SK-N-SH (cell line): ENCODE results near the gene PRKG1. TPM values are rescaled to one million over a fixed set of nuclear protein-coding genes. Genes with fewer than 3 reads are reported as not detected.

Experiments used
- CTCF ChIA-PET: fragments of 300-600, 350-600 bp; formaldehyde crosslinking; extraction: SDS; loops from one replicate; lab custom pipeline; 2021; lab: Yijun Ruan, JAX
- POLR2A ChIA-PET: fragments of 350-600 bp; sonication (Branson Sonifier 250); formaldehyde crosslinking; extraction: SDS; loops from one replicate; lab custom pipeline; 2020; ENCODE audit warnings: antibody characterized with exemption, inconsistent platforms; lab: Yijun Ruan, JAX
- DNase-seq: peaks from one replicate; pipeline ENCODE4 v3.0.0; 2012
- H2AFZ ChIP-seq: fragments of 200-600 bp; sonication (generic); 2 replicates; pipeline ENCODE4 v1.8.1; 2016; ENCODE audit warnings: antibody characterized with exemption, mild to moderate bottlenecking, low read depth
- H3F3A ChIP-seq: fragments of 200-600 bp; sonication (generic); replicated peaks from 2 replicates; pipeline ENCODE3; 2016; ENCODE audit warnings: antibody characterized with exemption, mild to moderate bottlenecking; ENCODE audit not compliant: insufficient read depth
- H3K27ac ChIP-seq, 2 experiments: fragments of 200-500 bp in 1 of 2; fragments of 200-600 bp in 1 of 2; sonication (Bioruptor generic) in 1 of 2; sonication (generic), shearing (Covaris generic) in 1 of 2; 2 replicates each; pipeline versions ENCODE4 v1.5.1 to v1.6.1; 2014 to 2016; ENCODE audit warnings: low read depth in 2 of 2, inconsistent platforms in 1 of 2, low read length in 1 of 2, mild to moderate bottlenecking in 1 of 2, mixed read lengths in 1 of 2
- H3K27me3 ChIP-seq: fragments of 200-600 bp; sonication (generic), shearing (Covaris generic); 2 replicates; pipeline ENCODE4 v1.6.1; 2016; ENCODE audit warnings: mixed run types; ENCODE audit not compliant: insufficient read depth
- H3K36me3 ChIP-seq, 2 experiments: fragments of 200-500 bp in 1 of 2; fragments of 200-600 bp in 1 of 2; sonication (Bioruptor generic) in 1 of 2; sonication (generic) in 1 of 2; replicated peaks in 1 of 2; 2 replicates each; pipeline versions ENCODE3 to v1.5.1; 2014 to 2016; ENCODE audit warnings: low read length in 1 of 2, mild to moderate bottlenecking in 1 of 2; ENCODE audit not compliant: insufficient read depth in 2 of 2, control insufficient read depth in 1 of 2
- H3K4me1 ChIP-seq, 2 experiments: fragments of 200-500 bp in 1 of 2; fragments of 200-600 bp in 1 of 2; sonication (Bioruptor generic) in 1 of 2; sonication (generic), shearing (Covaris generic) in 1 of 2; 2 replicates each; pipeline versions ENCODE4 v1.5.1 to v1.6.1; 2014 to 2016; ENCODE audit warnings: low read depth in 1 of 2, low read length in 1 of 2, mixed run types in 1 of 2; ENCODE audit not compliant: insufficient read depth in 2 of 2, control insufficient read depth in 1 of 2
- H3K4me2 ChIP-seq: fragments of 200-600 bp; sonication (generic), shearing (Covaris generic); 2 replicates; pipeline ENCODE4 v1.6.1; 2017; ENCODE audit warnings: mixed run types
- H3K4me3 ChIP-seq, 2 experiments: fragments of 200-500 bp in 1 of 2; fragments of 200-600 bp in 1 of 2; sonication (Bioruptor generic) in 1 of 2; sonication (generic), shearing (Covaris generic) in 1 of 2; 2 replicates each; pipeline versions ENCODE4 v1.5.1 to v1.8.1; 2014 to 2016; ENCODE audit warnings: low read depth in 2 of 2, inconsistent platforms in 1 of 2, low read length in 1 of 2, mild to moderate bottlenecking in 1 of 2, mixed read lengths in 1 of 2, moderate library complexity in 1 of 2
- H3K79me2 ChIP-seq: fragments of 200-600 bp; sonication (generic); 2 replicates; pipeline ENCODE4 v1.8.1; 2017; ENCODE audit warnings: mild to moderate bottlenecking; ENCODE audit not compliant: insufficient read depth
- H3K9ac ChIP-seq: fragments of 200-600 bp; sonication (generic); 2 replicates; pipeline ENCODE4 v1.6.1; 2017; ENCODE audit warnings: mixed run types
- H3K9me2 ChIP-seq: fragments of 200-600 bp; sonication (generic); 2 replicates; pipeline ENCODE4 v1.6.1; 2017; ENCODE audit warnings: mixed run types
- H3K9me3 ChIP-seq: fragments of 200-600 bp; sonication (generic); 2 replicates; pipeline ENCODE4 v1.6.1; 2017; ENCODE audit warnings: mixed run types, mild to moderate bottlenecking, moderate library complexity
- H4K20me1 ChIP-seq: fragments of 200-600 bp; sonication (generic); 2 replicates; pipeline ENCODE4 v1.6.1; 2017; ENCODE audit warnings: mild to moderate bottlenecking, mixed run types; ENCODE audit not compliant: insufficient read depth
- ELF1 ChIP-seq: IDR thresholded peaks from 2 replicates; pipeline ENCODE4 v1.4.0; 2012
- FOSL2 ChIP-seq: IDR thresholded peaks from 2 replicates; pipeline ENCODE4 v1.4.0; 2012; ENCODE audit warnings: low read depth, mild to moderate bottlenecking, moderate library complexity, borderline replicate concordance
- FOXJ3 ChIP-seq: sonication (generic); formaldehyde crosslinking; IDR thresholded peaks from 2 replicates; pipeline ENCODE4 v1.5.1; 2020; ENCODE audit warnings: mild to moderate bottlenecking, missing genetic modification reagents
- GABPA ChIP-seq: IDR thresholded peaks from 2 replicates; pipeline ENCODE4 v1.4.0; 2012; ENCODE audit warnings: low read depth, mild to moderate bottlenecking
- MXI1 ChIP-seq: IDR thresholded peaks from 2 replicates; pipeline ENCODE4 v1.6.1; 2012; ENCODE audit warnings: mild to moderate bottlenecking, low read depth, low read length, improper control_type of control experiment
- NRF1 ChIP-seq: IDR thresholded peaks from 2 replicates; pipeline ENCODE4 v1.6.1; 2012; ENCODE audit warnings: low read depth, mild to moderate bottlenecking, low read length
- RAD21 ChIP-seq: IDR thresholded peaks from 2 replicates; pipeline ENCODE4 v1.6.1; 2012; ENCODE audit warnings: mild to moderate bottlenecking, low read length
- RCOR1 ChIP-seq: fragments of 150-350 bp; IDR thresholded peaks from 2 replicates; pipeline ENCODE4 v1.6.1; 2017; ENCODE audit warnings: antibody characterized with exemption, low read length
- RFX5 ChIP-seq: IDR thresholded peaks from 2 replicates; pipeline ENCODE4 v1.6.1; 2012; ENCODE audit warnings: mild to moderate bottlenecking, improper control_type of control experiment, low read length
- RXRA ChIP-seq: IDR thresholded peaks from 2 replicates; pipeline ENCODE4 v1.4.0; 2012; ENCODE audit warnings: low read depth, mild to moderate bottlenecking, borderline replicate concordance
- SMC3 ChIP-seq: IDR thresholded peaks from 2 replicates; pipeline ENCODE4 v1.6.1; 2012; ENCODE audit warnings: low read depth, low read length, improper control_type of control experiment
- TAF1 ChIP-seq: IDR thresholded peaks from 2 replicates; pipeline ENCODE4 v1.6.1; 2012; ENCODE audit warnings: low read depth, mild to moderate bottlenecking, low read length, moderate library complexity, borderline replicate concordance
- TCF12 ChIP-seq: IDR thresholded peaks from 2 replicates; pipeline ENCODE4 v1.4.0; 2012
- YY1 ChIP-seq: IDR thresholded peaks from 2 replicates; pipeline ENCODE4 v1.4.0; 2012; ENCODE audit warnings: low read depth, mild to moderate bottlenecking
- WGBS: methylation state at CpG from one replicate; pipeline ENCODE4 v1.1.6; 2017; ENCODE audit warnings: low lambda C conversion rate; 5-methylcytosine and 5-hydroxymethylcytosine counted together
- polyA plus RNA-seq, 3 experiments: library from polyadenylated mRNA; depleted of rRNA; stranded (reverse); fragments of >200 nt; gene quantifications; 2 replicates each; pipeline ENCODE4 v1.2.3, GENCODE V29; 2012
- TF ChIP-seq, protein P1 (sequence below): IDR thresholded peaks from 2 replicates; pipeline ENCODE4 v1.4.0; 2012; ENCODE audit warnings: low read depth
- TF ChIP-seq, protein P2 (sequence below): IDR thresholded peaks from 2 replicates; pipeline ENCODE4 v1.6.1; 2012; ENCODE audit warnings: mild to moderate bottlenecking, low read depth, low read length, moderate library complexity
- TF ChIP-seq, protein P3 (sequence below): fragments of 150-350 bp; IDR thresholded peaks from 2 replicates; pipeline ENCODE4 v1.6.1; 2016; ENCODE audit warnings: mild to moderate bottlenecking, low read depth, low read length

The PRKG1 gene
- polyA plus RNA-seq, 1 of the 3 experiments (the other 2 are of a cell fraction): 4.1 TPM

DNA sequence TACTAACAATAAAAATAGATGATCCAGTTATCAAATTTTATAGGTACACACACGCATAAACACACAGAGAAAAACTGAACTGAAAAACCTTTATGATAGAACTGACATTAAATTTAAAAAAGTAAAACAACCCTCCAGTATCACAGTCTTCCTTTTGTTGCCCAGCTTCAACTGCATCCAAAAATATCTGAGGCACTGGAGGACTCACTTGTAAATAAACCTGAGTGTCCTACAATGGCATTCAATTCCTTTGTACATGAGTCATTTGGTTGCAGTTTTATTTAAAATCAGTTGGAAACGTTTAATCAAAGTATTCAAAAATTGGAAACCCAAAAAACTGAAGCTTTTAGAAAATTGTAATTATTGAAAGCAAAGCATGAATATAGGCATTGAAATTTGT lies 890.3 kb downstream of the PRKG1 start:
- no peak for DNase-seq
- H3K27me3 ChIP-seq: no peaks in the 10 kb centered on the region

DNA sequence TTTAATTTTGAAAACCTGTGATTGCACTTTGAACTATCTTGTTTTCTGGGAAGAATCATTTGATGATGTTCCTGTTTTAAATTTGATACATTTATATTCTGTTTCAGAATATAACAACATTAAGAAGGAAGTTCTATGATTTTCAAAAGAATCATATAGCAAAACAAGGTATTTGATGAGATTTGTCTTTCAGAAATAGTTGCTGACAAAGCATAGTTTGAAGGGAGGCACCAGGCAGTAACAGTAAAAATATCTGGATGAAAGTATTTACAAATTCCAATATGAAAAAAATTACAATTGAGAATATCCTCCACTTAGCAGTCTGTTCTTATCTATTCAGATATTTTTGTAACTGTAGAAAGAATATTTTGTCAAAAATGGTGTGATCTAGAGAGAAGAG lies 891.2 kb downstream of the PRKG1 start:
- Histone ChIP-seq H3K4me1 (no peaks in the 10 kb centered on the region), H3K9ac (no peak overlapping the region), H3K36me3 (no peaks in the 10 kb centered on the region), H3K9me3 (no peaks in the 10 kb centered on the region), H3K4me3 (no peak overlapping the region), H4K20me1 (no peaks in the 10 kb centered on the region), H3K79me2 (no peaks in the 10 kb centered on the region), H3K4me2 (no peak overlapping the region), H2AFZ (no peak overlapping the region), H3F3A (no peaks in the 10 kb centered on the region), H3K9me2 (no peaks in the 10 kb centered on the region), H3K27me3 (no peaks in the 10 kb centered on the region), H3K27ac (no peak overlapping the region)
- POLR2A ChIA-PET: no interaction called here
- no peak for TF ChIP-seq RXRA
- CTCF ChIA-PET: interaction anchor here (0.9 kb wide), 1 partner anchor 251 kb away, joined by 4 read pairs; no protein-coding TSS in a partner anchor
- DNase-seq: no peak

More for the DNA sequence above, 890.3 kb downstream of the PRKG1 start:
- Histone ChIP-seq H3K9ac (no peak overlapping the region), H2AFZ (no peak overlapping the region), H3K9me3 (no peaks in the 10 kb centered on the region), H3K4me1 (no peaks in the 10 kb centered on the region; a peak in 1 of 4 replicates), H3K36me3 (no peaks in the 10 kb centered on the region), H3K79me2 (no peaks in the 10 kb centered on the region), H3K4me3 (no peak overlapping the region), H3K4me2 (no peak overlapping the region), H3K27ac (no peak overlapping the region), H3K9me2 (no peaks in the 10 kb centered on the region), H3F3A (no peaks in the 10 kb centered on the region), H4K20me1 (no peaks in the 10 kb centered on the region)
- TF ChIP-seq YY1 (no peak), RXRA (no peak), TCF12 (no peak), NRF1 (no peak), RCOR1 (no peak), TAF1 (no peak), ELF1 (no peak), RAD21 (no peak), FOXJ3 (CRISPR knock-in tag) (no peak), SMC3 (no peak), GABPA (no peak), RFX5 (no peak), MXI1 (no peak)
- TF ChIP-seq, protein P1, sequence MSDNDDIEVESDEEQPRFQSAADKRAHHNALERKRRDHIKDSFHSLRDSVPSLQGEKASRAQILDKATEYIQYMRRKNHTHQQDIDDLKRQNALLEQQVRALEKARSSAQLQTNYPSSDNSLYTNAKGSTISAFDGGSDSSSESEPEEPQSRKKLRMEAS: no peak
- POLR2A ChIA-PET: no interaction called here
- WGBS: 50% methylated on average over 2 of the region's 2 CpGs
- CTCF ChIA-PET: interaction anchor here (0.9 kb wide), 1 partner anchor 252 kb away, joined by 4 read pairs; no protein-coding TSS in a partner anchor

DNA sequence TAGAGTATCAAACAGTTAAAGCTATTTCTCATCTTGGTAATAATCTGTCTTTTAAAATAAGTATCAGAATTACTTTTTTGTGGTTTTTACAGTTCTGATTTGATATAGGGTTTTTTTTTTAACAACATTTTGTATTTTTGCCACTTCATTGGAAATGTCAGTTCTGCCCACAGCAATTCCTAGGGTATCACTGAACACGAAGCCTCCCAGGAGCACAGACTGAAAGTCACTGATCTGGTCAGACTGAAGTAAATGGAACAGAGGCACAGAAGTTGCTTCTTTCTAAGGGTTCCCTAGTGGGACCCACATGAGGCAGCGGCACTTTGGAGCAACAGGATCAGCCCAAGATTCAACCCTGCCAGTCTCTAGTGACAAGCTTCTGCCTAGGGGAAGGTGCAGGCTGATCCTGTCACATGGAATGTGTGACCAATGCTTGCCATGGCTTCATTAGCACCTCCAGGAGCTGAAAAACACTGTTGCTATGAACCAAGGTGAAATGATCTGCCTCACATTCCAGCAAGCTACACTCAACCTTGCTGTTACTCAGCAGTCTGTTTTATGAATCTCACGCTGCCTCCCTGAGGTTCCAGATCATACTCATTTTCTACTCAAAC lies 898.6 kb downstream of the PRKG1 start:
- H3K27ac ChIP-seq: no peak overlapping the region
- no peaks in the 10 kb centered on the region for H3K9me2 ChIP-seq
- no peak overlapping the region for H2AFZ ChIP-seq
- H3K9me3 ChIP-seq: no peaks in the 10 kb centered on the region
- no peaks in the 10 kb centered on the region for H3K79me2 ChIP-seq
- no peaks in the 10 kb centered on the region for H3K27me3 ChIP-seq
- H3K9ac ChIP-seq: no peak overlapping the region
- DNase-seq: no peak
- H4K20me1 ChIP-seq: no peaks in the 10 kb centered on the region
- H3K4me1 ChIP-seq: no peaks in the 10 kb centered on the region; a peak in 1 of 4 replicates
- POLR2A ChIA-PET: no interaction called here
- CTCF ChIA-PET: interaction anchor here (1.3 kb wide), 1 partner anchor 14 kb away, joined by 3 read pairs; no protein-coding TSS in a partner anchor
- H3K4me2 ChIP-seq: no peak overlapping the region
- WGBS: 65% methylated on average over 2 of the region's 3 CpGs
- H3K4me3 ChIP-seq: no peak overlapping the region
- H3F3A ChIP-seq: no peaks in the 10 kb centered on the region
- no peaks in the 10 kb centered on the region for H3K36me3 ChIP-seq
- TF ChIP-seq FOSL2: no peak
- TF ChIP-seq, protein P2, sequence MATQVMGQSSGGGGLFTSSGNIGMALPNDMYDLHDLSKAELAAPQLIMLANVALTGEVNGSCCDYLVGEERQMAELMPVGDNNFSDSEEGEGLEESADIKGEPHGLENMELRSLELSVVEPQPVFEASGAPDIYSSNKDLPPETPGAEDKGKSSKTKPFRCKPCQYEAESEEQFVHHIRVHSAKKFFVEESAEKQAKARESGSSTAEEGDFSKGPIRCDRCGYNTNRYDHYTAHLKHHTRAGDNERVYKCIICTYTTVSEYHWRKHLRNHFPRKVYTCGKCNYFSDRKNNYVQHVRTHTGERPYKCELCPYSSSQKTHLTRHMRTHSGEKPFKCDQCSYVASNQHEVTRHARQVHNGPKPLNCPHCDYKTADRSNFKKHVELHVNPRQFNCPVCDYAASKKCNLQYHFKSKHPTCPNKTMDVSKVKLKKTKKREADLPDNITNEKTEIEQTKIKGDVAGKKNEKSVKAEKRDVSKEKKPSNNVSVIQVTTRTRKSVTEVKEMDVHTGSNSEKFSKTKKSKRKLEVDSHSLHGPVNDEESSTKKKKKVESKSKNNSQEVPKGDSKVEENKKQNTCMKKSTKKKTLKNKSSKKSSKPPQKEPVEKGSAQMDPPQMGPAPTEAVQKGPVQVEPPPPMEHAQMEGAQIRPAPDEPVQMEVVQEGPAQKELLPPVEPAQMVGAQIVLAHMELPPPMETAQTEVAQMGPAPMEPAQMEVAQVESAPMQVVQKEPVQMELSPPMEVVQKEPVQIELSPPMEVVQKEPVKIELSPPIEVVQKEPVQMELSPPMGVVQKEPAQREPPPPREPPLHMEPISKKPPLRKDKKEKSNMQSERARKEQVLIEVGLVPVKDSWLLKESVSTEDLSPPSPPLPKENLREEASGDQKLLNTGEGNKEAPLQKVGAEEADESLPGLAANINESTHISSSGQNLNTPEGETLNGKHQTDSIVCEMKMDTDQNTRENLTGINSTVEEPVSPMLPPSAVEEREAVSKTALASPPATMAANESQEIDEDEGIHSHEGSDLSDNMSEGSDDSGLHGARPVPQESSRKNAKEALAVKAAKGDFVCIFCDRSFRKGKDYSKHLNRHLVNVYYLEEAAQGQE: no peak
- TF ChIP-seq RFX5: no peak
- TF ChIP-seq SMC3: no peak
- TF ChIP-seq, protein P3, sequence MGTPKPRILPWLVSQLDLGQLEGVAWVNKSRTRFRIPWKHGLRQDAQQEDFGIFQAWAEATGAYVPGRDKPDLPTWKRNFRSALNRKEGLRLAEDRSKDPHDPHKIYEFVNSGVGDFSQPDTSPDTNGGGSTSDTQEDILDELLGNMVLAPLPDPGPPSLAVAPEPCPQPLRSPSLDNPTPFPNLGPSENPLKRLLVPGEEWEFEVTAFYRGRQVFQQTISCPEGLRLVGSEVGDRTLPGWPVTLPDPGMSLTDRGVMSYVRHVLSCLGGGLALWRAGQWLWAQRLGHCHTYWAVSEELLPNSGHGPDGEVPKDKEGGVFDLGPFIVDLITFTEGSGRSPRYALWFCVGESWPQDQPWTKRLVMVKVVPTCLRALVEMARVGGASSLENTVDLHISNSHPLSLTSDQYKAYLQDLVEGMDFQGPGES: no peak
- TF ChIP-seq YY1: no peak
- TF ChIP-seq, protein P1: no peak
